ENCODE measurements around the gene BAX. TPM values are rescaled to one million over a fixed set of nuclear protein-coding genes. Genes with fewer than 3 reads are reported as not detected.
A peak's percentile ranks its signal among the peaks of the same experiment; 100 is the strongest.

BAX gene
- polyA plus RNA-seq, 2 of the 4 experiments (the other 2 are of a cell fraction) = 134 to 299 TPM

GRCh38 chr19:48986211-48986610 lies 31.5 kb downstream of the BAX start:
- POLR2A ChIA-PET = interaction anchor here (1.0 kb wide), 1 partner anchor 114 kb away, joined by 3 read pairs; the partner anchor contains the start of gene PPP1R15A

GRCh38 chr19:48987323-48987722 lies 32.6 kb downstream of the BAX start:
- Histone ChIP-seq H3K4me2 (no peak overlapping the region), H3K9me3 (no peaks in the 10 kb centered on the region), H3K27ac (no peak overlapping the region), H3K4me3 (no peak overlapping the region), H3K4me1 (peaks cover 9% of the 10 kb centered on the region)
- FAIRE-seq (no peak), DNase-seq (ENCODE audit: low read depth in 1 of 2, low spot score in 1 of 2) (no peak), ATAC-seq (peak; percentile 7 to 10; a peak in 1 of 6 replicates)
- ChIA-PET POLR2A (interaction anchor here (1.0 kb wide), 1 partner anchor 115 kb away, joined by 3 read pairs; the partner anchor contains the start of gene PPP1R15A), CTCF (interaction anchor here (0.7 to 19.0 kb wide), 11 partner anchors 8 to 200 kb away, joined by 3 to 360 read pairs (median 3); partner anchors contain the start of genes GYS1 and RUVBL2)
- no peak for TF ChIP-seq ESRRA (IDR thresholded peaks at IDR 0.05; ENCODE audit: borderline replicate concordance, low read length)
- TF ChIP-seq NFE2L2 (conservative IDR thresholded peaks at IDR 0.05; ENCODE audit: low read length) = no peak
- TF ChIP-seq CTCF (IDR thresholded peaks at IDR 0.05) = no peak
- TF ChIP-seq, protein P1, sequence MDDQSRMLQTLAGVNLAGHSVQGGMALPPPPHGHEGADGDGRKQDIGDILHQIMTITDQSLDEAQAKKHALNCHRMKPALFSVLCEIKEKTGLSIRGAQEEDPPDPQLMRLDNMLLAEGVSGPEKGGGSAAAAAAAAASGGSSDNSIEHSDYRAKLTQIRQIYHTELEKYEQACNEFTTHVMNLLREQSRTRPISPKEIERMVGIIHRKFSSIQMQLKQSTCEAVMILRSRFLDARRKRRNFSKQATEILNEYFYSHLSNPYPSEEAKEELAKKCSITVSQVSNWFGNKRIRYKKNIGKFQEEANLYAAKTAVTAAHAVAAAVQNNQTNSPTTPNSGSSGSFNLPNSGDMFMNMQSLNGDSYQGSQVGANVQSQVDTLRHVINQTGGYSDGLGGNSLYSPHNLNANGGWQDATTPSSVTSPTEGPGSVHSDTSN (IDR thresholded peaks at IDR 0.05) = no peak
- no peak for TF ChIP-seq CHD4 (IDR thresholded peaks at IDR 0.05; ENCODE audit: borderline replicate concordance)
- no peak for TF ChIP-seq ZSCAN20 (CRISPR knock-in tag; IDR thresholded peaks at IDR 0.05)
- no peak for TF ChIP-seq POLR2AphosphoS2 (conservative IDR thresholded peaks at IDR 0.05; ENCODE audit: low read length)
- no peak for TF ChIP-seq ZNF302 (CRISPR knock-in tag; IDR thresholded peaks at IDR 0.05)
- TF ChIP-seq, protein P2, sequence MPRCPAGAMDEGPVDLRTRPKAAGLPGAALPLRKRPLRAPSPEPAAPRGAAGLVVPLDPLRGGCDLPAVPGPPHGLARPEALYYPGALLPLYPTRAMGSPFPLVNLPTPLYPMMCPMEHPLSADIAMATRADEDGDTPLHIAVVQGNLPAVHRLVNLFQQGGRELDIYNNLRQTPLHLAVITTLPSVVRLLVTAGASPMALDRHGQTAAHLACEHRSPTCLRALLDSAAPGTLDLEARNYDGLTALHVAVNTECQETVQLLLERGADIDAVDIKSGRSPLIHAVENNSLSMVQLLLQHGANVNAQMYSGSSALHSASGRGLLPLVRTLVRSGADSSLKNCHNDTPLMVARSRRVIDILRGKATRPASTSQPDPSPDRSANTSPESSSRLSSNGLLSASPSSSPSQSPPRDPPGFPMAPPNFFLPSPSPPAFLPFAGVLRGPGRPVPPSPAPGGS (IDR thresholded peaks at IDR 0.05) = no peak
- no peak for TF ChIP-seq ZFP36 (IDR thresholded peaks at IDR 0.05; ENCODE audit: borderline replicate concordance, partially characterized antibody)
- no peak for TF ChIP-seq JUN (IDR thresholded peaks at IDR 0.05)
- no peak for TF ChIP-seq SMC3 (IDR thresholded peaks at IDR 0.05)
- no peak for TF ChIP-seq FOSL2 (IDR thresholded peaks at IDR 0.05)
- TF ChIP-seq FOSL2 (CRISPR knock-in tag; IDR thresholded peaks at IDR 0.05) = no peak
- no peak for TF ChIP-seq HOXA7 (CRISPR knock-in tag; IDR thresholded peaks at IDR 0.05)
- no peak for TF ChIP-seq CBX2 (IDR thresholded peaks at IDR 0.05; ENCODE audit: borderline replicate concordance, low read depth)
- 84% methylated on average over 7 of the region's 7 CpGs for WGBS (ENCODE audit: missing lambda C conversion rate)

More at GRCh38 chr19:48986211-48986610, 31.5 kb downstream of the BAX start:
- Histone ChIP-seq H3K4me2 (no peak overlapping the region), H3K27ac (no peak overlapping the region), H3K4me1 (no peaks in the 10 kb centered on the region), H3K9me3 (no peaks in the 10 kb centered on the region), H3K4me3 (no peak overlapping the region)
- ATAC-seq = no peak
- TF ChIP-seq CEBPB (IDR thresholded peaks at IDR 0.05) (no peak), JUNB (IDR thresholded peaks at IDR 0.05) (no peak), TFCP2L1 (CRISPR knock-in tag; IDR thresholded peaks at IDR 0.05) (no peak), HES2 (IDR thresholded peaks at IDR 0.05) (no peak), MYC (IDR thresholded peaks at IDR 0.05; ENCODE audit: borderline replicate concordance, low read length) (no peak), NPAS2 (CRISPR knock-in tag; IDR thresholded peaks at IDR 0.05; ENCODE audit: borderline replicate concordance) (no peak)
- DNase-seq (ENCODE audit: low read depth in 1 of 2, low spot score in 1 of 2) = no peak
- no peak for FAIRE-seq
- WGBS (ENCODE audit: missing lambda C conversion rate) = 94% methylated on average over 3 of the region's 3 CpGs
- CTCF ChIA-PET = interaction anchor here (0.8 to 19.0 kb wide), 8 partner anchors 9 to 191 kb away, joined by 3 to 360 read pairs (median 4); partner anchors contain the start of genes GYS1 and RUVBL2
